ENCODE measurements around the gene UPK1B. TPM values are rescaled to one million over a fixed set of nuclear protein-coding genes. Genes with fewer than 3 reads are reported as not detected.

Gene UPK1B
- total and polyA plus RNA-seq, 11 donors: 20.4 TPM; not detected in 10

DNA sequence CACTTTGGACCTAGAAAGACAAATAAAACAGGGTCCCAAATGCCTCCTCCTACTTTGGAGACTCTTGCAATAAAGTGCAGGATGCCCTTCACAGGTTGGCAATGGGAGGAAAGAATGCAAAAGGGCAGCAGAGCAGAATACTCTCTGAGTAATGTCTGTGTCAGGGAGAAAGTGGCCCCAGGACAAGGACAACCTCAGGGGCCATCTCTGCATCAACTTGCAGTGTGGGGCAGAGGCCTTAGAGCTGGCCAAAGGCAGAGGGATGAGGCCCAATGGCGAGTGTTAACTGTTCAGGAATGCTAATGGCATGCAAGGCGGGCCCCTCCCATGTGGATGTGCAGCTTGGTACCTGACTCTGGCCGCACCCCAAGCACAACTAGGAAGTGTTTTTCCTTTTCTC is 8.4 kb downstream of the UPK1B start:
- intact Hi-C loops (cut with DNase I): no loop called here
- no peaks in the 10 kb centered on the region for H3K36me3 ChIP-seq
- WGBS, 4 donors: 68 to 72% (median 71%) methylated on average over 3 of the region's 3 CpGs

GRCh38 chr3:119184111-119184510 is 10.7 kb downstream of the UPK1B start:
- DNase-seq (no peak), ATAC-seq (no peak)
- no peak for TF ChIP-seq POLR2A (IDR thresholded peaks at IDR 0.05)
- TF ChIP-seq CTCF (IDR thresholded peaks at IDR 0.05): no peak
- Histone ChIP-seq H3K4me3 (no peak overlapping the region), H3K9me3 (no peaks in the 10 kb centered on the region), H3K36me3 (no peaks in the 10 kb centered on the region), H3K27me3 (no peaks in the 10 kb centered on the region), H3K27ac (no peak overlapping the region), H3K4me1 (peaks cover 0 to 2% (median 0%) of the 10 kb centered on the region in 12 donors)
- 82 to 89% (median 86%) methylated on average over 9 of the region's 9 CpGs for WGBS, 4 donors
- intact Hi-C loops (cut with DNase I): no loop called here

More for the DNA sequence above, 8.4 kb downstream of the UPK1B start:
- H3K4me3 ChIP-seq: no peak overlapping the region
- ATAC-seq (no peak), DNase-seq (no peak)
- TF ChIP-seq CTCF (IDR thresholded peaks at IDR 0.05): no peak
- TF ChIP-seq POLR2A (IDR thresholded peaks at IDR 0.05): no peak
- peaks cover 0 to under 1% (median 0%) of the 10 kb centered on the region in 9 donors for H3K27me3 ChIP-seq
- H3K27ac ChIP-seq: no peak overlapping the region
- no peaks in the 10 kb centered on the region for H3K9me3 ChIP-seq
- H3K4me1 ChIP-seq: no peaks in the 10 kb centered on the region

- Histone ChIP-seq H3K27ac (no peak overlapping the region), H3K36me3 (no peaks in the 10 kb centered on the region), H3K4me3 (no peak overlapping the region), H3K4me1 (peaks cover 0 to 5% (median 0%) of the 10 kb centered on the region in 12 donors), H3K27me3 (no peaks in the 10 kb centered on the region), H3K9me3 (no peaks in the 10 kb centered on the region)
- WGBS, 4 donors: 76 to 82% (median 78%) methylated on average over 7 of the region's 7 CpGs
- no peak for TF ChIP-seq CTCF (IDR thresholded peaks at IDR 0.05)
- no peak for TF ChIP-seq POLR2A (IDR thresholded peaks at IDR 0.05)
- intact Hi-C loops (cut with DNase I): no loop called here
- ATAC-seq (no peak), DNase-seq (no peak)
Measured at GRCh38 chr3:119184796-119185570, 11.6 kb downstream of the UPK1B start.

DNA sequence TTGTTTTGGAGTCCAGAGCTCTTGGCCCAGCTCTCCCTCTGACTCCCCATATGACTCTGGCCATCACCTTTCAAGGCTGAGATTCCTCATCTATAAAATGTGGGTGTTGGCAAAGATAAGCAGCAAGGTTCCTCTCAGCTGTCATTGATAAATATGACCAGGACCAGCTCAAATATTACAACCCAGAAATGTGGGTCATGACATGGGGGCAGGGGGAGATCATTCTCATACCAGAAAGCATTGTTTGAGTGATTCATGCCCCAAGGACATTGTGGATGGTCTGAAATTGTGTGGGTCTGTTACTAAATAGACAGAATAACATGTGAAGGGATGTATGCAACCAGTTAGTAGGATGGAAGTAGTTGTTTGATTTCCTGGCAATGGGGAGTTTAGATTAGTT is 13.9 kb downstream of the UPK1B start:
- H3K4me1 ChIP-seq: peaks cover 0 to 5% (median 0%) of the 10 kb centered on the region in 12 donors
- H3K27ac ChIP-seq: no peak overlapping the region
- H3K4me3 ChIP-seq: no peak overlapping the region
- H3K9me3 ChIP-seq: no peaks in the 10 kb centered on the region
- no peaks in the 10 kb centered on the region for H3K36me3 ChIP-seq
- no peak for TF ChIP-seq POLR2A (IDR thresholded peaks at IDR 0.05)
- TF ChIP-seq CTCF (IDR thresholded peaks at IDR 0.05): no peak
- DNase-seq: no peak
- intact Hi-C loops (cut with DNase I): no loop called here
- H3K27me3 ChIP-seq: no peaks in the 10 kb centered on the region
- no peak for ATAC-seq

Measured in heart left ventricle (tissue), 16 donors.